HUDEP-2 (cell line): ENCODE results near the gene ZNF560.

Experiments
- DNase-seq, 76 experiments: peaks; one replicate each; lab custom pipeline; 2025; ENCODE audit not compliant: unreplicated experiment in 76 of 76; lab: John Stamatoyannopoulos, UW

Gene ZNF560

DNA sequence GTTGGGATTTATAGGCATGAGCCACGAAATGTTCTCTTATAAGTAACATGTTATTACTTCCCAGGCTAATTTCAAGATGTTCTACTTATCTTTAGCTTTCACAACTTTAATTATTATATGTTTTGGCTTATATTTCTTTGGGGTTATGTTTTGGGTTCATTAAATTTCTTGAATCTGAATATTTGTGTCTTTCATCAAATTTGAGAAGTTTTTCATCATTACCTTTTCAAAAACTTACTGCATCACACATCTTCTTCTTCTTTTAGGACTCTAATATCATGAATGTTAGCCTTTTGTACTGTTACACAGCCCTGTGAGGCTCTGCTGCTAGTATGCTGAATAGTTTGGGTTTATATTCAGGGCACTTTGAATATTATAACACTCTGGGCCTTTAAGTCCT, 53.4 kb downstream of the ZNF560 start:
- no peak for DNase-seq

DNA sequence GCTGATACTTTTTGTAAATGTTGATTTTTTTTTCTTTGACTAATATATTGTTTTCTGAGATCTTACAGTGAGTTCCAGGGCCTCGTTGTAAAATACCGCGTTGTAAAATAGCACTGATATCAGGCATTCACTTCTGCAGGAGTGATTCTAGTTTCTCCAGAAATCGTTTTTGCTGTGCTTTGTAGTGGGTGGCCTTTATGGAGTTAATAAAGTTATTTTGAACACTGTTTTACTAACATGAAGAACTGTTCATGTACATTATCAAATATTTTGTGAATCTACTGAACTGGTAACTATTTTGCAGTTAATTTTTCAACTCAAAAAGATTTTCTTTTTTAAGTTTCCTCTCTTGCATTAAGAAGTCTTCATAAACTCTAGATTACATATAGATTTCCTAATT, 62.1 kb downstream of the ZNF560 start:
- DNase-seq: no peak

DNA sequence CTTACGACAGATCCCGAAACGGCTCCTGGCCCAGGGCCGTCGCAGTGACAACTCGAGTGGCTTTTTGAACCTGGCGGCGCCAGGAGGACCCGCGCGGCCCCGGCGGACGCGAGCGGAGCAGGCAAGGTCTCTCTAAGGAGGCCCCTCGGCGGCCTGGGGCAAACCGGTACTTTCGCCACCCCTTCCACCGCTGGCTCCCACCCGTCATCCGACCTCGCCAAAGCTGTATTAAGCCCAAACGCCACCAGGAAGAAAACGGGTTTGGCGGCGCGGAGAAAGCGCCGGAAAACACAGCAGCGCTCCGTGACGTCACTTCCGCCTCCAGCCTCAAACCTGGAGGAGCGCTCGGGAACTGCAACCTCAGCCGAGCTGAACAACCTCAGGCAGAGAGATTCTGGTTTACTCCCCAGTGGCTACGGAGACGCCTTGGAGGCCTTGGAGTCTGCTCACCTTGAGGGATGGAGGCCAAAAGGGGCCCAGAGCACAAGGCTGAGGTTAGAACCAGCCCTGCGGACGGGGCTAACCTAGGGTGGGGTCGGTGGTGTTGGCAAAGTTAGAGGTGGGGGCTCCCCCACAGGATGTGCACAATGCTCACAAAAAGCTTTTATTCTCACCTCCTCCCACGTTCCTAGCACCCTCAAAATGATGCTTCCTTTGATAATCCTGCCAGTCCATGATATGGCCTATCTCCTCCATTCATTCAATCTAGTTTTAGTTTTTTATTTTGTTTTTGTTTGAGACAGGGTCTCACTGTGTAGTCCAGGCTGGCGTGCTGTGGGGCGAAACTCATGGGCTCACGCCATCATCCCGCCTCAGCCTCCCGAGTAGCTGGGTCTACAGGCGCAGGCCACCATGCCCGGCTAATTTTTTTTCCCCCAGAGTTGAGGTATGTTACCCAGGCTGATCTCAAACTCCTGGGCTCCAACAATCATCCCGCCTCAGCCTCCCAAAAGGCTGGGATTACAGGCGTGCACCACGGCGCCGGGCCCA, 62.8 kb downstream of the ZNF560 start, which contains the start of gene ZNF266:
ZNF266 (minus strand) TSS at position 295 of the 990 bp plus-strand sequence. CDS start 15,484 bp downstream, outside the sequence.
- peak in 75 of 76 experiments; percentile 60 to 95 (median 87) for DNase-seq

DNA sequence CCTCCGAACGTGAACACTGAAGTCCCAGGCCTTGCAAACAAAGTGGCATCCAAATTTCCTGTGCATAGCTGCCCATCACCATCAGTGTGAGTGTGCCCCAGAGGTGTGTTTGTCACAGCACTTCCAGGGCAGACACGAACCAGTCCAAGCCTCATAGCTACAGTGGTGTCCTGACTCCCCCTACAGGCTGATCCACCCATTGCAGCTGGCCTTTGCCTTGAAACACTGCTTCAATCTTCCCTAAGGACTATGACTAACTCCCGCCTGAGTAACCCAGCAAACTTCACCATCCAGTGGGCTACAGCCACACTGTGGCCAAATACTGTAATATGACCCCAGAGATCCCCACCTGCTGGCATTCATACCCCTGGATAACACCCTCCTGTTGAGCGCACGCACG, 66.9 kb downstream of the ZNF560 start:
- peak in 50 of 76 experiments; percentile 3 to 61 (median 25) for DNase-seq

DNA sequence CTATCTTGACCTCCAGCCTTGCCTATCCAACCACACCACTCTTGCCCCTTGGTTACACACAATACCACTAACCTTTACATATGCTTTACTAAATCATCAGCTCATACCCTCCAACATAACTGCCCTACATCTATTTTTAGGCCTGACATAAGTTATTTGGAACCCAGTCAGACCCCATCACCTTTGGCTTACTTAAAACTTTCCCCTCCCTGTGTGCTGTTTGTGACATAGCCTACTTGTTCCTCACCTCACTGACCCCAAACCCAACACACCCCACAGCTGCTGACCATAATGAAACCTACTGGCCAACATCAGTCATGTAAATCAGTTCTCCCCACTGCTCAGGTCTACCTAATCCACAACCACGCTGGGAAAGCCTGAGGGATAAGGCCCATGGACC, 68.0 kb downstream of the ZNF560 start:
- DNase-seq: no peak

DNA sequence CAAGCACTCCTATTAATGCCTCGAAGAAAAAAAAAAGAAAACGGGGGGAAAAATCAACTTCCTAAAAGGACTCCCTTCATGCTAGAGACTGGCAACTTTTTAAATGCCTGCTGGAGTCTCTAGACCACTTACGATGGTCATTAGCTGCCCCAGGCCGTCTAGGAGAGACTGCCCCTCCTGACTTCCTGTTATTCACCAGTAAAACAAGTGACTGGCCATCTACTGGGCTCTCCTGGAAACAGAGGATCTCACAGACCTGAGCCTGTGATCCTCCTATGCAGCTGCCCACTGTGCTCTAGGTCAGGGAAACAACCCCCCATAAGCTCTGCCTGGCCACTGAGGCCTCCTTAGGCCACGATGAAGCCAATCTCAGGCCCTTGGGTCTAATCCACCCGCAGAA, 70.5 kb downstream of the ZNF560 start:
- DNase-seq: no peak
